Suppressor macrophage treated with lipopolysaccharide for 1 hour (primary cell): Measurements from ENCODE around the gene GXYLT2.
"Not testable (repeated sequence)": the region's sequence is repeated elsewhere in the genome, so short reads cannot be mapped to it uniquely, and the experiment has no call there.

Source experiments
- DNase-seq, 3 donors: peaks; one replicate each; pipeline ENCODE4 v3.0.0-alpha.2; 2020 to 2022

GXYLT2 gene

DNA sequence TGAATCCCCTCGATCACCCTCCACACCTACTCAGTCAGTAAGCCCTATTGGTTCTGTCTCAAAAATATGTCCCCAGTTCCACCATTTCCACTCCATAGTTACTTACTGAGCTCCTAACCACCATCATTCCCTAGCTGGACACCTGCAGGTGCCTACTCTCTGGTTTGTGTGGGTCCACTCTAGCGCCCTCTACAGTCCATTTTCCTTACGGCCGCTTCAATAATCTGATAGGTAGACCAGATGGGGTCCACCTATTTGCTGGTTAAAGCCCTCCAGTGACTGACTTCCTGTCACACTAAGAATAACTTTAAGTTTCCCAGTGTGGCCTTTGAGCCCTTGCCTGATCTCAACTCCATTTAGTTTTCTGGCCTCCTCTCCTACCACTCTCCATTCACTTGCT, 5.0 kb downstream of the GXYLT2 start:
- no peak for DNase-seq

DNA sequence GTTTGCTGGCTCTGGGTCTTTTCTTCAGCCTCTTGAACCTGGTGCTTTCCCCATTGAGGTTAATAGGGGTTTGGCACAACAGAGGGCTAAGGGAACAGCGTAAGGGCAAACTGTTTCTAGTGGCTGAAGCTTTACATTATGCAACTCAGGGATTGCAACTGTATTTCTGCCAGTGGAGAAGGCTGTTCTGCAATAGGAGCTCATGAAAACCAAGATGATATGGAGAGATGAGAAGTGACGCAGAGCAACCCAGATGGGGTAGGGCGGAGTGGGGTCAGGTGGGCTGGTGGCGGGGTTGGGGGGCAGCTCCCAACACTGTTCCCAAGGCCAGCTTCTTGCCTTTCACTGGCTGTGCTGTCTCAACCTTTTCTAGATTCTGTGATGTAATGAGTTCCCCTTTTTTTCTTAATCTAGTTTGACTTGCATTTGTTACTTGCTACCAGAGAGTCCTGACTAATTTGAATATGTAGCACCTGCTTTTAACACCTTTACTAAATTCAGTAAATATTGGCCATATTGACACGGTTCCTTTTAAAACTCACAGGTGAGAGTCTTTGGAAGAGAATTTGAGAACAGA, 7.2 kb downstream of the GXYLT2 start:
- peak; percentile 29 to 44 (median 42) for DNase-seq

DNA sequence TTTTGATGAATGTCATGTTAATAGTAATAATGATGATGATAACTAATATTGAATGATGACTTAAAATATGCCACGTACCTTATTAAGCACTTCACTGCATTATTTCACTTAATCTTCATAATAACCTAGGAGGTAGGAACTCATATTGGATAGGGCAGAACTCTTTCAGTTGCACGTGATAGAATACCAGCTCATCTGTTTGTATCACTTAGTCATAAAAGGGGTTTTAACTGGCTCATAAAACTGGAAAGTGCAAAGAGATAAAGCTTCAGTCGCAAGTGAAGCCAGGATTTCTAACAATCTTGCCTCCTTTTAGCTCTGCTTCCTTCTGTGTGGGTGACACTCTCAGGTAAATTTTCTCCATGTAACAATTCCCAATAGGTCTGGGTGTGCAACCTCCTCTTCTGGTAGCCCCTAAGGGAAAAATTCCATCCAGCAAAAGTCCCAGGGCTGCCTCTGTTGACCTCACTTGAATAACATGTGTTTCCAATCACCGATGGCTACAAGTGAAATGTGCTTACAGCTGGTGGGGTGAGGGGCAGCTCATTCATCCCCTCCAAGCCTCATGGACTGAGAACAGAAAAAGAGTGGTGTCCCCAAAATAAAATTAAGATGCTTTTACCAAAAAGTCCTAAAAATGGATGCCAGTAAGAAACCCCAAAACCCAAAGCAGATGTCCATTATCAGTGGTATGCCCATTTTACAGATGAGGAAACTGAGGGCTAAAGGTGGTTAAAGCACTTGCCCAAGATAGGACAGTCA, 9.3 kb downstream of the GXYLT2 start:
- no peak for DNase-seq

DNA sequence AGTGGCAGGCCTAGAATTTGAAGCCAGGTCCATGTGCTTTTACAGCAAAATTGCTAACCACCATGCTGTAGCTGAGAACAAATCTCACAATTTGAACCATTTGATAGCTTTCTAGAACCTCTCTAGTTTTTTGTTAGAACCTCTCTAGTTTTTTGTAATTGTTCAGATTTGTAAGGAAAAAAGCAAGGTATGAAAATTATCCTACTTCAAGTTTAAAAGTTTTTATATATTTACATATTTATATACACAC, 9.8 kb downstream of the GXYLT2 start:
- DNase-seq, result no peak

DNA sequence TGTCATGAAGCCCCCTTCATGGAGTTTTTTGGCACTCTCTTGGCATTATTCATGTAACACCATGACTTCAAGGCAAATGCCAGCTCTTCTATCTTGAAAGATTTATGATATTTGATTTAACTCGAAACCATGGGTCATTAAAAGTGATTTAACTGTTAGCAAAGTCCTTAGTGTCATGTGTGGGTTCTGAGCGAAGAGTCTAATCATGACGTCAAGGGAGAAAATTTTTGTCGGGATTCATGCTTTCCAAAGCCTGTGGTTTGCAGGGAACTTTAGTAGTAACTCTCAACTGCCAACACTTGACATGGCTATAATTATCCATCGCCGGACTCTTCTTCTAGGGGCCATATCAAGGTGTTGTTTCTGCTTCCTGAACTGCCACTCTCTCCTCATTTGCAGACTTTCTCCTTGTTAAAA, 11.5 kb downstream of the GXYLT2 start:
- no peak for DNase-seq

DNA sequence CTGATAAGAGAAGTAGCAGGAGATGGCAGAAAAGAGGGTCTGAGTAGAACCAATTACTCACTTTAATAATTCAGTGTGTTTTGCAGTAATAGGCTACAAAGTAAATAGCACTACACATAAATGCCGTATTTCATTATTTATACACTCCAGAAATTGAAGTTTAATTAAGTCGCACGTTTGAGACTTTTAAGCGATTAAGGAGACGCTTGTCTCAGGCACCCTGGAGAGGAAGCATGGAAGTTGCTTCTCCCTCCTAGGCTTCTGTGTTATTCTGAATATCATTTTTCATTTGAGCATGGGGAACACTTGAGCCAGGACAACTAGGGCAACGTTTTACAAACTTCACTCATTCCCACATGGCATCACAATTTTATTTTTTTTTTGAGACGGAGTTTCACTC, 12.2 kb downstream of the GXYLT2 start:
- DNase-seq, result no peak

DNA sequence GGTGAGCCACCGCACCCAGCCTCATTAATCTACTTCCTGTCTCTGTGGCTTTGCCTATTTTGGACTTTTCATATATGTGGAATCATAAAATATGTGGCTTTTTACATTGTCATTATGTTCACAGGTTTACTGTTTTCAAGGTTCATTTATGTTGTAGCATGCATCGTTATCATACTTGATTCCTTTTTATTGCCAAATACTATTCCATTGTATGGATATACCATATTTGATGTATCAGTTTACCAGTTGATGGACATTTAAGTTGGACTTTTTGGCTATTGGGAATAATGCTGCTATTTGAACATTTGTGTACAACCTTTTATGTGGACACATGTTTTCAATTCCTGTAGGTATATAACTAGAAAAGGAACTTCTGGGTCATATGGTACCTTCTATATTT, 14.0 kb downstream of the GXYLT2 start:
- no peak for DNase-seq

DNA sequence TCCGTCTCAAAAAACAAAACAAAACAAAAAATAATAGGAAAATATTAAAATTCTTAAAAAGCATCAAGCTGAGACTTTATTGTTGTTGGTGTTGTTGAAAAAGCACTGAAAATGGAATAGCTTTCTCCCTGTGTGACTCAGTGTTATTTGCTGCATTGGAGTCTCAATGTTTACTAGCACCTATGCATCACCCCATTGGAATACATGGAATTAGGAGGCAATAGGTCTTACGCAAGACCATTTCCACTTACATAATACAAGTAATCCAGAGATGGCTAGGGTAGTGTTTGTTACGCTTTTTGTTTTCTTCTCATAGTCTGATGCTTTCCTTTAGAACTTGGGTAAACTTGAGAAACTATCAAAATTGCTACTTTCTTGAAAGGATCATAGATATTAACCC, 15.2 kb downstream of the GXYLT2 start:
- no peak for DNase-seq

DNA sequence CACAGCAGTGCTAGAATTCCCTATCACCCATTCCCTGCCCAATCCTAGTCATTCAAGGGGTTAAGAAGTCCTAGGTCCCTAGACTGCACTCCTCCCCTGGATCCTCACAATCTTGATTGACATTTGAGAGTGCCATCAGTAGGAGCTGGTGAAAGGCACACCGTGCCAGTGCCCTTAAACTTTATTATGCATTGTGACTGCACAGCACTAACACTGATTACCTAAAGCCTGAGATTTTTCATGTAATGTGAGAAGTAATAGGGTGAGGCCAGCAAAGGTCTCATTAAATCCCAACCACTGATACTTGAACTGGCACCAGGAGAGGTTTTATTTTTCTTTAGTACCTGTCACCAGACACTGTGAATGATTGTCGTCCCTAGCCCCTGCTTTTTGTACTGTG, 16.3 kb downstream of the GXYLT2 start:
- no peak for DNase-seq

DNA sequence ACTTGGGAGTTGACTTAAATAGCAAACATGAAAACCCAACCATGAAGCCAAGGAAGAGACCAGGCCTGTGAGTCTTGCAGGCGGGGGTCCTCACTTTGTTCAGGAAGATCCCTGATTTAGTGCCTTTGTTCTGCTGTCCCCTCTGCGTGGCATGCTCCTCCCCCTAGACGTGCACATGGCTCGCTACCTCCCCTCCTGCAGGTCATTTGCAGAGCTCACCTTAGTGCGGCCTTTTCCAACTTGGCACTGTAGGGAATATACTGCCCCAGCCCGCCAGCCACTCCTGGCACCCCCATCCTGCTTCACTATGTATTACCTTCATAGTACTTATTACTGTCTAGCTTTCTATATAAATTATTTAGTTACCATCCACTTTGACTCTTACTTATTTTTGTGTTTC, 18.3 kb downstream of the GXYLT2 start:
- DNase-seq, result no peak

DNA sequence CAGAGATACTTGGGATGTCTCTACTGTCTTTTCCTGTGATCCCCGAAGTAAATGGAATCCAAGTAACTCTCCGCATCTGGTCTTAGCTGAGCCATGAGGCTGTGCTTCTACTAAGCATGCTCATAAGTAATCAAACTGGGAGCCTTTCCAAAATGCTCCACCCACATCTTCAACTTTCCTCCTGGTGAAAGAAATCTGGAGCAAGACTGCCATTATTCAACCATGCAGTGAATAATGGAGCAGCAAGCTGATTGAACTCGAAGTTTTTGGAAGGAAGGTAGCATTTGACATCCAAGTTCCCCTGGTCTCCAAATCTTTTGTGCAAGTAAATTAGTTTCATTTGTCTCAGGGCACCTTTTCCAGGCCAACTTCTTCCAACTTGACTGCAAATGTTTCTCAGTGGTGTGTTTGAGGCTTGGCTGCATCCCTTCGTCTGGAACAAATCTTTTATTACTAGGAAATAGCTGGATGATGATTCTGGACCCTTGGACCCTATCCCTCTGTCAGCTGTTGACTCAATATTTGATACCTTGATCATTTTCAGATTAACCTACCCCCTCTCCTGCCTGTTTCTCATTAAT, 19.4 kb downstream of the GXYLT2 start:
- DNase-seq, result no peak

DNA sequence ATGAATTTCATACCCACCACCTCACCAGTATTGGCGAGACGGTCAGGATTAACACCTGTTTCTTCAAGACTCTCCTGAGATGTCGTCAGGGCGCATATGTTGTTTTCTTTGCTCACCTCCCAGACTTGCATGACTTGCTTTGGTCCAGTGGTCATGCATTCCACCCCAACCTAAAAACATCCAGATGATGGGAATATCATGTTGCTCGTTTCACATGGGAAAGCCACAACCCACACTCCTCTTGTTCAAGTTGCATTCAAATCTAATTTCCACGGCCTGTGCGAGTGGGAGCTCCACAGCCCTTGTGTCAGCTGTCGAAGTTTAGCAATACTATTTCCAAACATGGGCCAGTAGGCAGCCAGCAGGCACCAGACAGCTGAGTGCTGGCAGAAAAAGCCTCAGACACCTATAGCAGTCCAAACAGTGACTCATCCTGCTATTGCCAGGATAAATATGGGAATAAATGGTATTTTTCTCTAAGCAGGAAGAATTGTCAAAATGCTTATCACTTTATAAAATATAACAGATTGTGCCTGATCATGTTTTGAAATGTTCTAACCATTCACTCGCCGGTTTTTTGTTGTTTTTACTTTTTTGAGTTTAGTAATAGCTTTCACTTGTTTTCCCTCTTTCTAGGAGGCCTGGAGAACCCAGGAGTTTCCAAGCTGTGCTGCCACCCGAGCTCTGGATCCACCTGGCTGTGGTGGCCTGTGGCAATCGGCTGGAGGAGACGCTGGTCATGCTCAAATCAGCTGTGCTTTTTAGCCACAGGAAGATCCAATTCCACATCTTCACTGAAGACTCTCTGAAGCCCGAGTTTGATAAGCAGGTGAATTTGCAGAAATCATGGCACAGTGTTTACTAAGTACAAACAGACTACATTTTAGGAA, 20.1 kb downstream of the GXYLT2 start:
- no peak for DNase-seq

DNA sequence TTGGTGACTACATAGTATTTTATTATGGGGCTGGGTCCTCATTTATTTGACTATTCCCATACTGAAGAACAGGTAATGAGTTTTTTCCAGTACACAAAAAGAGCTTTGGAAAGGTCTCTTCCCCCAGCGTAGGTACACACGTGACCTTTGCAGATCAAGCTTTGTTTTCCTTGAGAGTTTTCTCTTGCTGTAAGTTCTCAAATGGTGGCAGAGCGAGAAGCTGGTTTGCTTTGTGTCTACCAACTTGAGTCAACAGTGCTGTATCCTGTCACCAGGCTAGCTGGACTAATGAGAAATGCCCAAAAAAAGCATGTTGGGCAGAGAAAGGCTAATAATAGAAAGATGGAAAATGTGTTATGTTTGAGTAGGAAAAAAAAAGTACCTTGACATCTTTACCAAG, 21.7 kb downstream of the GXYLT2 start:
- no peak for DNase-seq

DNA sequence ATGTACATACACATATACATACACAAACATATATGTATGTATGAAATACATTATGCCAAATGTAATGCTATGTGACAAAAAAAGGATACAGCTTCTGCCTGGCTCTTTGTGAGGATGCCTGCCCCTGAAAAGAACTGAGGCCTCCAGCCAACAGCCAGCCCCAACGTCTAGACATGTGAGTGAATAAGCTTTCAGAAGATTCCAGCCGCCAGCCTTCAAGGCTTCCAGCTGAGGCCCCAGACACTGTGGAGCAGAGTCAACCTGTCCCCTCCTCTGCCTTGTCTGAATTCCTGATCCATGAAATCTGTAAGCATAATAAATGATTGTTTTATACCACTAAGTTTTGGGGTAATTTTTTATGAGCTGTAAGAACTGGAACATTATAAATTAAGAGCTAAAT, 24.7 kb downstream of the GXYLT2 start:
- DNase-seq, result no peak

DNA sequence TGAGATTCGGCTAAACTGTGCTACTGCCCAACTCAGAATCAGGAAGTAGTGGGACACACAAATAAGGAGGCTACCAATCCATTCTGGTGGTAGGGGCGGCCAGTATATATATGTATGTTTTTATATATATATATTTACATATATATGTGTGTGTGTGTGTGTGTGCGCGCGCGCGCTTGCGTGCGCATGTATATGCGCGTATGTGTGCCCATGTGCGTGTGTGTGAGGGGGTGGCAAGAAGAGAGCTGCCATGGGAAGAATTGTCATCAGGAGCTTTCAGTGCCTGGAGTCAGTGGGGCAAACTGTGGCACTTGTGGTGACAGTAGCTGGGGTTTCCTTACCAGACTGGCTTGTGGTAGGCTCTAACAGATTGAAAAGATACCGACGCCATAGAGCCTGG, 26.5 kb downstream of the GXYLT2 start:
- no peak for DNase-seq

DNA sequence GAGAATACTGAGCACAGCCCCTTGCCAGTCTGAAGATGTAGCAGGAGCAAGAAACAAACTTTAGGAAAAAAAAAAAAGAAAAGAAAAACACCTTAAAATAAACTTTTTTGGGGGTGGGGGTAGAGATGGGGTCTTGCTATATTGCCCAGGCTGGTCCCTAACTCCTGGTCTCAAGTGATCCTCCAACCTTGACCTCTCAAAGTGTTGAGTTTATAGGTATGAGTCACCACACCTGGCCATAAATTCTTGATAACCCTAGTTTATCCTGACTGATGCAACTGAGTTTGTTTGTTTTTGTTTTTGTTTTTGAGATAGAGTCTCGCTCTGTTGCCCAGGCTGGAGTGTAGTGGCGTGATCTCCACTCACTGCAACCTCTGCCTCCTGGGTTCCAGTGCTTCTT, 28.4 kb downstream of the GXYLT2 start:
- no peak for DNase-seq

DNA sequence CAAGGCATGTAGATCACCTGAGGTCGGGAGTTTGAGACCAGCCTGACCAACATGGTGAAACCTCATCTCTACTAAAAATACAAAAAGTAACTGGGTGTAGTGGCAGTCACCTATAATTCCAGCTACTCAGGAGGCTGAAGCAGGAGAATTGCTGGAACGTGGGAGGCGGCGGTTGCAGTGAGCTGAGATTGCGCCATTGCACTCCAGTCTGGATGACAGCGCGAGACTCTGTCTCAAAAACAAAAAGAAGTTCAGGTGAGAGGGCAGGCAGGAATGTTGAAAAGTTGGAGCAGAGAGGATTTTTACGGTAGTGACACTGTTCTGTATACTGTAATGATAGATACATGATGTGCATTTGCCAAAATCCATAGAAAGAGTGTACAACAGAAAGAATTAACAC, 31.7 kb downstream of the GXYLT2 start:
- DNase-seq, result no peak

DNA sequence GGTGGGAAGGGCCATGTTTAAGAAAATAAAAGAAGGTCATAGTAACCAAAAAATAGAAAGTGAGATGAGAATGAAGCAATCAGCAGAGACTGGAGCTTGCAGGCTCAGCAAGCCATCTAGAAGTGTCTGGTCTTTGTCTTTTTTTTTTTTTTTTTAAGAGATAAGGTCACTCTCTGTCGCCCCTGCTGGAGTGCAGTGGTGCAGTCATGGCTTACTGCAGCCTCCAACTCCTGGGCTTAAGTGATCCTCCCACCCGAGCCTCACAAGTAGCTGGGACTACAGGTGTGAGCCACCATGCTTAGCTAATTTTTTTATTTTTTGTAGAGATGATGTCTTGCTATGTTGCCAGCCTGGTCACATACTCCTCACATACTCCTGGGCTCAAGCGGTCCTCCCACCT, 36.2 kb downstream of the GXYLT2 start:
- DNase-seq, result peak in 2 of 3 donors; percentile 13 to 20

DNA sequence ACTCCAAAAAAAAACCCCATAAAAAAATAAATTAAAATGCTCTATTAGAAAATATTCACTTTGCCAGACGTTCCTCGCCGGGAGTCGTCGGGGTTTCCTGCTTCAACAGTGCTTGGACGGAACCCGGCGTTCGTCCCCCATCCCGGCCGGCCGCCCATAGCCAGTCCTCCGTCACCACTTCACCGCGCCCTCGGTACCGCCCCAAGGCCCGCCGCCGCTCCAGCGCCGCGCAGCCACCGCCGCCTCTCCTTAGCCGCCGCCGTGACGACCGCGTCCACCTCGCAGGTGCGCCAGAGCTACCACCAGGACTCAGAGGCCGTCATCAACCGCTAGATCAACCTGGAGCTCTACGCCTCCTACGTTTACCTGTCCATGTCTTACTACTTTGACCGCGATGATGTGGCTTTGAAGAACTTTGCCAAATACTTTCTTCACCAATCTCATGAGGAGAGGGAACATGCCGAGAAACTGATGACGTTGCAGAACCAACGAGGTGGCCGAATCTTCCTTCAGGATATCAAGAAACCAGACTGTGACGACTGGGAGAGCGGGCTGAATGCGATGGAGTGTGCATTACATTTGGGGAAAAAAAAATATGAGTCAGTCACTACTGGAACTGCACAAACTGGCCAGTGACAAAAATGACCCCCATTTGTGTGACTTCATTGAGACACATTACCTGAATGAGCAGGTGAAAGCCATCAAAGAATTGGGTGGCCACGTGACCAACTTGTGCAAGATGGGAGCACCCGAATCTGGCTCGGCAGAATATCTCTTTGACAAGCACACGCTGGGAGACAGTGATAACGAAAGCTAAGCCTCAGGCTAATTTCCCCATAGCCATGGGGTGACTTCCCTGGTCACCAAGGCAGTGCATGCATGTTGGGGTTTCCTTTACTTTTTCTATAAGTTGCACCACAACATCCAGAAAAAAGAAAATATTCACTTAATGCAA, 41.2 kb downstream of the GXYLT2 start:
- DNase-seq, result not testable (repeated sequence)

DNA sequence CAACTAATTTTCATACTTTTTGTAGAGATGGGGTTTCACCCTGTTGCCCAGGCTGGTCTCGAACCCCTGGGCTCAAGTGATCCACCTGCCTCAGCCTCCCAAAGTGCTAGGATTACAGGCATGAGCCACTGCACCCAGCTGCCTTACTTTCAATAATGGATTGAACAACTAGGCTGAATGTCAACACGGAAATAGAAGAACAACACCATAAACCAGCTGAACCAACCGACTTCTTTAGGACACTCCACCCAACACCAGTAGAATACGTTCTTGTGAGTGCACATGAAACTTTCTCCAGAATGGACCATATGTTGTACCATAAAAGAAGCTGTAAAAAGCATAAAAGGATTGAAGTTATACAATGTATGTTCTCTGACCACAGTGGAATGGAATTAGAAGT, 42.9 kb downstream of the GXYLT2 start:
- DNase-seq, result no peak

DNA sequence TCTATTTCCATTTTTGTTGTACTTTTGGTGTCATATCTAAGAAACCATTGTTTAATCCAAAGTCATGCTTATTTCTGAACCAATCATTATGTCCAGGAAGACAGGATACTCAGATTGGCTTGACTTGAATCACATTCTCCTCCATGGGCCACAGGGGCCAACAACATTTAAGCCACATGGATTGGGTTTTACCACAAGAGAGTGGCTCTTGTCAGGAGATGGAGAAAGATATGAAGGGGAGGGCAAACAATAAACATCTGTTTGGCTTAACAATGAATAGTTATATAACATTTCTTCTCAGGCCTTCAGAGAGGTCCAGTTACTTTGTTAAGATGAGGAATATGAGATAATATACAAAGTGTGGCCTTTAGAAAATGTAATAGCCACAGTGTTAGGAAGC, 44.6 kb downstream of the GXYLT2 start:
- no peak for DNase-seq

DNA sequence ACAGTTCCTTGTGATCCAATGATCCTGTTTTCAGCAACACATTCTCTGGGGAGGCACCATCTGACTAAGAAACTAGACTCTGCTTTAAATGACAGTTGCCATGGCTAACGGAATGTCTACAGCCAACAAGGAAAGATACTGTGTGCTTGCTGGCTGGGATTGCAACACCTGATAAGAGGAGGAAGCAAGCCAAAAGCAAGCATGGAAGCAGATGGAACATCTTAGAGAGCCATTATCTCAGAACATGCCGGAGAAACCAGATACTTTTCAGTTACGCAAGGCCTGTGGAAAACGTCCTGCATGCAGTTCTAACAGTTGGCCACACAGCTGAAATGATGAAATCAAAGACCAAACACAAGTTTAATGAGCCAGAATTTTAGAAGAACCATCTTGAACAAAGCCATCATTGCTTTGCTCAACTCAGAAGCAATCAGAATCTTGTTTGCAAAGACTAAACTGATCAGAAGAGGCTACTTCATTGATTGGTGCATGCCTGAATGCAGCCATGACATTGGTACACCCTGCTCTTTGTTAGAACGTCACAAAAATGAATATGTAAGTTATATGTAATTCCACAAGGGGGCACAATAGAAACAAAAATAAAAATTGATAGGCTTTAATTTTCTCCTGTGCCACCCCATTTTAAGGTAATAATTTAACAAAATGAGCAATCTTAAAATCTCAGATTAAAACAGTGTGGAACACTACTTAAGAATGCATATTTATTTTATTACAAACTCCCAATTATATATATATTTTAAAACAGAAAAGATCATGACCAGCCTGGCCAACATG, 50.8 kb downstream of the GXYLT2 start:
- DNase-seq, result peak; percentile 56 to 85 (median 81)
